ENCODE data around the gene GIGYF2.

The GIGYF2 gene

DNA sequence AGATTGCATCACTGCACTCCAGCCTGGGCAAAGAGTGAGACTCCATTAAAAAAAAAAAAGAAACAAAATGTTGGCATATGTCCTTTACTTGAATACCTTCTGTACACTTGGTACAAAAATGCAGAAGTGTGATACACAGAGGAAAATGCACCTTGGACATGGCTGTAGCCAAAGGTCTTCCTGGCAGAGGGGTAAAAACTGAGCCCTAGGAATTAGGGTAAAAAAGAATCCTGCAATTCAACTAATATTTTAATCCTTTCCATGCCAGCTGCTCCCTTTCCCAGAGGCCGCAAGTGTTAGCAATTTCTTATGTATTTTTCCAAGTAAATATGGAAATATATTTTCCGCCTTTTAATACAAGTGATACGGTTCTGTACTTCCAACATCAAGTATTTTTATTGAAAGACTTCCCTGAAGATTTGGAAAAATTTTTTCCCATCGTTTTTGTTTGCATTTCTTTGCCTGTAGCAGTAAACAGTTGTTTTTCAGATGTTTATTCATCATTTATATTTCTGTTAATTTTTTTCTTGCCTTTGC lies 53.1 kb downstream of the GIGYF2 start:
- DNase-seq = no peak

DNA sequence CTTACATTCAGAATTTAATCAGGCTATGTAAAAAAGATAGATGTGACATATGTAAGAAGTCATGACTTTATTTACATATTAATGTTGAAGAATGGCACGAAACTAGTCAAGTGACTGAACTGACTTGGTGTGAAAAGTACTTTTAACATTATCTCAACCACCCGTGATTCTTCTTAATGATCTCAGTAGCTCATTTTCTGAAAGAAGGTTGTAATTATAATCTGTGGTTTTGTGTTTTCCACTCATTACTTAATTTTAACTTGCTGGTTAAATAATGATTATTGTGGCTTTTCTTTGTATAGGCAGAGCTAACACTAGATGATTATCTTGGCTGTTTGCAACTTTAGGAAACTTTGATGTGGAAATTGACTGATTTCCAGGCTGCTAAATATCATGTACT lies 60.8 kb downstream of the GIGYF2 start:
- DNase-seq = no peak

DNA sequence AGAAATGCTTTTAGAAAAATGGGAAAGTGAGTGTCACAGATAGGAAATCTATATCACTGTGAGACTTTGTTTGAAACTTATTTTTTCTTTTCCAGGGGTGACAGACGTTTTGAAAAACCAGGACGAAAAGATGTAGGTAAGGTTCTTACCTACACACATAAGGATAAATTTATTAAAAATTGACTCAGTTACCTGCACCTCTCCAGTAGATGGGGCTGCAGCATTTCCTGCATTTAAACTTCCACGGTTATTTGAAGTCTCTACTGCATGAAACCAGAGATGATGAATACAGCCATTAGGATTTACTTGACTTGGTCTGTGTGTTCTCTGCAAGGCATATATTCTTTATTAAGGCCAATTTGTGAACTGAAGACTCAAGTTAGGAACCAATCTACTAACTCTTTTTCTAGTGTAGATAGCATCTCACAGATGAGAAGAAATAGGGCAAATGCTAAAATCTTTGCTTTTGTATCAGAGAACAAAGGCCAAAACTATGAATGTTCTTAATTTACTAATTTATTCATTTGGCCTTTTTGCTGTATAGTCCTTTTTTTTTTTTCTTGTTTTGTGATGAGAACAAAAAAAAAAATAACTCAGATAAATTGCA lies 64.3 kb downstream of the GIGYF2 start:
- no peak for DNase-seq

DNA sequence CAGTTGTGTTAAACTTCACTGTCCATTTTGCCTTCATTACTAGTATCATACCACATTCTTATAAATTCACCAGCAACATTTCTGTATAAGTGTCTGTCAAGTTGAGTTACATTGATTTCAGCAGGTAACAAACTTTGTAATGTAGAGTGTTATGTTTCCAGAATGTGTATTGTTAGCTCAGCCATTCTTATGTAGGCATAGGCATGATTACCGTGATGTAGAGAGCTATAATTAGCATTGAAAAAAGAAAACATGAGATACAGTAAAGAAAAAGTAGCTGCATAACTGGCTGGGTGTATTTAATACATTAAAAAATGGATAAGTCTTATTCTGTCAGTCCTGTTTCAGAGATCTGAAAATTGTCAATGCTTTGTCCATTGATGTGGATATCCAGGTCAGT lies 70.7 kb downstream of the GIGYF2 start:
- no peak for DNase-seq

DNA sequence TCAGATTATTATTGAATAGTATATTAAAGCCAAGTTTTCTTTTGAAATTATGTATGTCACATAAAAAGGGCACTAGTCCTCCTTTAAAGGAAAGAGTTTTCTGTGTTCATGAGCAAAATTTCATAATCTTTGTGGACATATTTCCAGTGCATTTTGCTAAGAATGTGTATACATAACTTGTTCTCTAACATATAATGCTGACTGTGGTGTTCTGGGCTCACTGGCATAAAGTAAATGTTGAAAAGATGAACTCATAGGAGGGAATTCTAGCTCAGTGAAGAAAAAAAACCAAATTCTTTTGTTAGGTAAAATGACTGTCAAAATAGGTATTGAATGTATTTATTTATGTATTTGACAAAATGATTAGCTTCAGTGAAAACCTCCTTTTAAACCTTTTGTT lies 73.1 kb downstream of the GIGYF2 start:
- no peak for DNase-seq

DNA sequence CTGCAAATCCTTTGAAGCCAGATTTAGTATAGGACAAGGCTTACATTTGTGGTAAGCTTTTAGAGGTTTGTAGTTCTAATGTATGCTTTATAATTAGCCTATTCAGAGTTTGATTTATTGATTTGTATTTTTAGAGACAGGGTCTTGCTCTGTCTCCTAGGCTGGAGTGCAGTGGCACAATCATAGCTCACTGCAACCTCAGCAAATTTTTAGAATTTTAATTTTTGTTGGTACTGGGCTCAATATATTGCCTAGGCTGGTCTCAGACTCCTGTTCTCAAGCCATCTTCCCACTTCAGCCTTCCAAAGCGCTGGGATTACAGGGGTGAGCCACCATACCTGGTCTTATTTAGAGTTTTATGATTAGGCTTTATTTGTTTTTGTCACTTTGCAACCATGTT lies 74.7 kb downstream of the GIGYF2 start:
- DNase-seq = no peak

DNA sequence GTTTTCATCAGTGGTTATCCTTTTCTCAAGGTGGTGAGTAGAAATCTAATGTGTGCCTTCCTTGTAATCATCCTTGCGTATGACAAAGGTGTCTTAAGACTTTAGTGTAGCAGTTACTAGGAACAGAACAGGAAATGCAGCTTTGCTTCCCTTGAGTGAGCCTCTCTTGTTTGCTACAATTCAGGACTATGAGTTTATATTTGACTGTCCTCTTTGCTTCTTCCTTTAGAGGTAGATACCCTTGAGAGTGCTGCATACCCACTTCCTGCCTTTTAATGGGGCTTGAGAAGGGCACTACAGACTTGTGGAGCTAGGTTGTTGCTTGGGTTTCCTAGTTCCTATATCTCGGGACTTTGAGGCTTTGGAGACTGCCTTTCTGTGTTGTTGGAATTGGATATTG lies 75.4 kb downstream of the GIGYF2 start:
- no peak for DNase-seq

DNA sequence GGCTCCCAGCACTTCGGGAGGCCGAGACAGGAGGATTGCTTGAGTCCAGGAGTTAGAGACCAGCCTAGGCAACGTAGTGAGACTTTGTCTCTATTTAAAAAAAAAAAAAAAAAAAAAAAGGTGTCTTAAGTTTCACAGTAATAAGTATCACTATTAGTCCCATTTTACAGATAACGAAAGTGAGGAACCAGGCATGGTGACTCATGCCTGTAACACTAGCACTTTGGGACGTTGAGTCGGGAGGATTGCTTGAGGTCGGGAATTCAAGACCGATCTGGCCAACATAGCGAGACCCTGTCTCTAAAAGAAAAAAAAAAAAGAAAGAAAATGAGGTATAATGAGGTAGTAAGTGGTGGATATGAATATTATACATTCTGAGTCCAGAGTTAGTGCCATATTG lies 76.7 kb downstream of the GIGYF2 start:
- no peak for DNase-seq

DNA sequence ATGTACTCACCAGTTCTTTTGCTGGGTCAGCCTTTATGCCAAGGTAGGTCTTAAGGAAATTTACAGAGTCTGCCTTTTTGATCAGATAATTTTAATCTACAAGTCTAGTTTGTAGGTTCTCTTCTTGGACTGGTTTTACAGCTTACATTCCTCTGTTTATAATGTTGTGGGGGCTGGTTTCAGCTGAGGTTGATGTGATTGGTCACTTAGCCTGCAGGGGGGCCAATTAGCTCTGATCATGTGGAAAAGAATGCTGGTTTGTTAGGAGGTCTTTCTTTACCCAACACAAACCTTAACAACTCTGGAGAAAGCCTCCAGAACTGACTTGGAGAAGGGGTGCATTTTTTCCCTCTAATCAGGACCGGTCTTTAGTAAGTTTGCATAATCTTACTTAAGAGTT lies 79.3 kb downstream of the GIGYF2 start, which contains the start of gene KCNJ13:
Gene KCNJ13 (minus strand): TSS at position 131 of the 400 bp plus-strand sequence. CDS start 5,203 bp downstream, outside the sequence.
- no peak for DNase-seq

DNA sequence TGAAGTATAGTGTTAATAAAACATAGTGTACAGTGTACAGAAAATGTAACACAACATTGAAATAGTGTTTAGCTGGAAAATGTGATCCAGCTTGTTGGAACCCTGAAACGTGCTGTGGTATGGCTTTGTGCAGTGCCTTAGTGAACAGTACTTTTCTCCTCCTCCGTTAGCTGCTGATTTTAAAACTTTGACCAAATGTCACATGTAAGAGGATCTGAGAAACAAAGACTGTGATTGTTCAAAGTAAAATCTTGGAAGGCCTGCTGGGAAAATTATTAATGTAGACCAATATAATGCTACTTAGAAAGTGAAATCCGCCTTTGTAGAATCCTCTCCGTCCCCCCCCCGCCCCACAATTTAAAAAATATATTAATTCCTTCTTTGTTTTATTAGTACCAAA lies 80.1 kb downstream of the GIGYF2 start:
- DNase-seq = no peak

DNA sequence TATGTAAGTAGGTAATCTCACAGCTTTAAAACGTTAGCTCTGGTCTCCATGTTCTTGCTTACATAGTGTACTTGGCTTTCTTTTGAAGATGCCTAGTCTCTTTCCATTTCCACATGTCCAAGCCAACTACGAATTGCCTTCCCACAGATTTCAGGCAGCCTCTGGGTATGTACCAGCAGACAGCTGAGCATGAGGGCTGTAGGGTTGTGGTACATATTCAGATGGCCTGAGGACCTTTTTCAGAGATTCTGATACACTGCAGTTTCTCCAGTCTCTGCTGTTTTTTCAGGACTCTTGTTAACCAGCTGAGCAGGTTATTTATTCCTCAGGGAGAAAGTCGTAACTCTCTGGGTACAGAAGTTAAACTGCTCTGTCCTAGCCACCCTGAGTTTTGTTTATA lies 82.3 kb downstream of the GIGYF2 start:
- DNase-seq = no peak

DNA sequence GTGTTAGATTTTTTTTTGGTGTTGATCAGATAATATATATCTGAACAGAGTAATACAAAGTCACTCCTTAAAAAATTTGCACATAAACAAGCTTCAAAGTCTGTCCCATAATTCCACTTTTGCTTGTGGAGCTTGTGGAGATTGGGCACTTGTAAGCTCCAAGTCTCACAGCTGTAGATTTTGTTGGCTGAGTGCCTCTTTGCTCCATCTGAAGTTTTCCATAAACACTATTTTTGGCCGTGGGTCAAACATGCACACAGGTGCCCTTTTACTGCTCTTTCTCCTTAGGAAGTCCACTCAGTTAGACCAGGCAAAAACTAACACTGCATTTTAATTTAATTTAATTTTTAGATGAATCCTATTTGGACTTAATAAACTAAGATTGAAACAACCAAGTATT lies 82.8 kb downstream of the GIGYF2 start:
- DNase-seq = no peak

DNA sequence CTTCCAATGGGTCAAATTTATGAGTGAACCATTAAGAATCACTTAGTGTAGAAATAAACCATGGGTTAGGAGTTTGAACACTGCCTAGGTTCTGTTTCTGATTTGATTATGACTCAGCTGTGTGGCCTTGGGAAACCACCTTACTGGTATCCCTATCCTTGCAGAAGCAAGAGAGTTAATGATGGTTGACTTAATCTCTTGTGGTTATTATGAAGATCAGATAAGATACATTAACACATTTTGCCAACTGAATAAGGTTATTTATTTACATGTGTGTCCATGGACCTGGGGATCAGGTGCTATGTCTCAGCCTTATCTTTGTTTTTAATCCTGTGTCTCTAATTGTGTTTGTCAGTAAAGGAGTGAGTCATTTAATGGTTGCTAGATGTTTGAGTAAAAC lies 84.6 kb downstream of the GIGYF2 start:
- no peak for DNase-seq

DNA sequence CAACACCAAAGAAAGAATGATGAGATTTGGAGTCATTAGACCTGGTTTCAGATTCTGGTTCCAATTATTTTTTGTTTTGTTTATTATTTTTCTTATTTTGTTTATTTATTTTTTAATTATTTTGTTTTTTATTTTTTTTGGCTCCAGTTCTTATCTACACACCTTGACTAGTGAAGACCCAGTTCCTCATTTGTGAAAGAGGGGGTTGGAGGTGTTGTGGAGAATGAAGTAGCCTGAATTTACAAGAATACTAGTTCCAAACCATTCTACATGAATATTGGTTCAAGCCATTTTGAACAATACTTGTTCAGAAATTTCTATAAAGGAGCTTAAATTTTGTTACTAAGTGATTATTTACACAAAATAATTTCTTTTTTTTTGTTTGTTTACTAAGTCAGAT lies 86.1 kb downstream of the GIGYF2 start:
- no peak for DNase-seq

DNA sequence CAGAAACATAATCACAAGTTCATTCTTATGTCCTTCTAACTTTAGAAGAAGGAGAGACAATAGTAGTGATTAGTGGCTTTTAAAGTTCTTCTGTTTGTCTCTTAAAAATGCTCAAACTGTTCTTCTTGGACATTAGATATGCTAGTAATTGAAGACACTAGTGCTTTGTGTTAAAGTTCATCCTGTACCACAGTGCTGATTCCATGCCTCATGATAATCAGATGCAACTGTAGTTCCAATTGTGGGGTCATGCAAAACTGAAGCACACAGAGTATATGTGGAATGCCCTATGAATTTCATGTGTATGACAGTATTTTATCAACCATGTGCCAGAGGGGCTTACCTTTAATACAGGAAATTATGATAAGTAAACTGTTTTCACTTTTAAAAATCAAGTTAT lies 90.7 kb downstream of the GIGYF2 start:
- DNase-seq = no peak

DNA sequence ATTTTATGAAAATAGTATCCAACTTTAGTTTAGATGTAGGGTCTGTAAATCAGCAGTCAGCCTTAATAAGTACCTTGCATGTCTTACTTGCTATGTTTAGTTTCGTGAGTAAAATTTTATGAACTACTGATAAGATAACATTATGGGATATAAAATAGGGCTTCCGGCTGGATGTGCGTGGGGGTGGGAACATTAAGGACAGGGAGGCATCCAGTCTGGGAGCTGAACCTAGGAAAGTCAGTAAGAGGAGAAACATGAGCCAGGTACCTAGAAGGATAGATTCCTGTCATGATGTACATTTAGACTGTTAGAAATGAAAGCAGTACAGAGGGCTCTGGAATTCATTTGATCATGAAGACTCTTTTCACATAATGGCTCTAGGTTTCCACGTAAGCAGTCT lies 92.0 kb downstream of the GIGYF2 start:
- no peak for DNase-seq

DNA sequence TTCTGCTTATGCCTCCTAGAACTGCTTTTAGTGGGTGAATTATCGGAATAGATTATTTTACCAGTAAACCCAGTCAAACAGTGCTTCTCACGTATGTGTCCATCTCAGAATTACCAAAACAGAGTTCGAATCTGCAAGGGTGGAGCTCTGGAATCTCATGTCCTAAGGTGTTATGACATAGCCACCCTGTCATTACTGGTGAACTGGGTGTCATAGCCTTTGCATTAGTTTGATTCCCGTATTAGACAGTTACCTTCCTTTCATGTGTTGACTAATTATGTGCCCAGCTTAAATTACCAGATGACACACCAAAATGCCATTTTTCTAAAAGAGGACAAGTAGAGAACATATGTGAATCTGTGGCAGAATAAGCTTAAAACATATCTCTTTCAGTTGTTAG lies 94.4 kb downstream of the GIGYF2 start:
- no peak for DNase-seq

DNA sequence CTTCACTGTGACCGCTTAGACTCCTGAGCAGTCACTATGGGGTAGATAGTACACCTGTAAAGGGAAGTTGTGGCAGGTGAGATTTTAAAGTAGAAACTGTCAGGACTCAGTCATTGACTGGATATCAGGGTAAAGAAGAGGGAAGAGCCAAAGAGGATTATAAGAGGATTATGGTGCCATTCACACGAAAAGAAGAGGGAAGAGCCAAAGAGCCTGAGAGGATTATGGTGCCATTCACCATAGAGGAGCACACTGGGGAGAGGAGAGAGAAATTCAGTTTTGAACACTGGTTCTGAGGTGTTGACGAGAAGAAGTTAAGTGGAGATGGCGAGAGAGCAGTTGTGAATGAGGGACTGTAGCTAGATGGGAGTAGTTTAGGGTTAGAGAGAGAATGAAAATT lies 96.1 kb downstream of the GIGYF2 start:
- no peak for DNase-seq

DNA sequence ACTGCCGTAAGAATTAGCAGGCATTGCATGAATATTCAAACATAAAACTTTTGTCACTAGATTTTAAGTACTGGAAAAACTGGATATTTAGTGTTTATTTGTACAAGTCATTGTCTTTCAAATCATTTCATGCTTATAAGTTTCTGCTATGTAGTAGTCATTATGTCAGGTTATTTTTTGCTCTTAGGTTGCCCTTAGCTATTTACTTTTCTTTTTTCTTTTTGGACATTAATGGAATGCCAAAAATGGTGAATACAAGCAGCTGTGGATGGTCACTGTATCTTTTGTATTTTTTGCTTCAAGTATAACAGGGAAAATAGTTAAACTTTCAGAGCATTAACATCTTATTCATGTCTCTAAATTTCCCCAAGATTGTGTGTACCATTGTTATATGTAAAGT lies 97.8 kb downstream of the GIGYF2 start:
- DNase-seq = no peak

DNA sequence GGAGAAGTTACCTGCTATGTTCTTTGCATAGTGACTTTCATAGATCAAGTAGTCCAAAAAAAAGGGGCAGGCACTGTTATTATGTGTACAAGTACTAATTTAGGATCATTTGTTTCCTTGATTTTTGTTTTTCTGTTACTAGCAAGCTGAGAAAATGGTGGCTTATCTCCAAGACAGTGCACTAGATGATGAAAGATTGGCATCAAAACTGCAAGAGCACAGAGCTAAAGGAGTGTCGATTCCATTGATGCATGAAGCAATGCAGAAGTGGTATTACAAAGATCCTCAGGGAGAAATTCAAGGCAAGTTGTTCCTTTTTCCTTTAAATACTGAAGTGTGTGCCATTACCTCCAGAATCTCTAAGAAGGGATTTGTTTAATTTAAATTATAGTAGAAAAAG lies 98.8 kb downstream of the GIGYF2 start:
- DNase-seq = no peak

DNA sequence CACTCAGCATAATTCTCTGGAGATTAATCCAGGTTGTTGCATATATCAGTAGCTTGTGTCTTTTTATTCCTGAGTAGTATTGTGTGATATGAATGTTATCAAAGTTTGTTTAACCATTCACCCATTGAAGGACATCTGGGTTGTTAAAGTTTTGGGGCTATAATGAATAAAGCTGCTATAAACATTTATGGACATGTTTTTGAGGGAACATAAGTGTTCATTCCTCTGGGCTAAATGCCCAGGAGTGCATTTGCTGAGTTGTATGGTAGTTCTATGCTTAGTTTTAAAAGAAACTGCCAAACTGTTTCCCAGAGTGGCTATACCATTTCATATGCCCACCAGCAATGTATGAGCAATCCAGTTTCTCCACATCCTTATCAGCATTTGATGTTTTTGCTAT lies 101.1 kb downstream of the GIGYF2 start:
- DNase-seq = no peak

DNA sequence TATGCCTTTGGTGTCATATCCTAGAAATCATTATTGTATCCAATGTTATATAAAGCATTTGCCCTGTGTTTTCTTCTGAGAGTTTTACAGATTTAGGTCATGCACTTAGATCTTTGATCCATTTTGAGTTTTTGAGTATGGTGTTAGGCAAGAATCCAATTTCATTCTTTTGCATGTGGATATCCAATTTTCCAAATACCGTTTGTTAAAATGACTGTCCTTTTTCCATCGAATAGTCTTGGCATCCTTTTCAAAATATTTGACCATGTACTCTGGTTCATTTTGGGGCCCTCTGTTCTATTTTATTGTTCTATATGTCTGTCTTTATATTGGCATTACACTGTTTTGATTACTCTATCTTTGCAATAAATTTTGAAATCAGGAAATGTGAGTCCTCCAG lies 103.0 kb downstream of the GIGYF2 start:
- DNase-seq = no peak

DNA sequence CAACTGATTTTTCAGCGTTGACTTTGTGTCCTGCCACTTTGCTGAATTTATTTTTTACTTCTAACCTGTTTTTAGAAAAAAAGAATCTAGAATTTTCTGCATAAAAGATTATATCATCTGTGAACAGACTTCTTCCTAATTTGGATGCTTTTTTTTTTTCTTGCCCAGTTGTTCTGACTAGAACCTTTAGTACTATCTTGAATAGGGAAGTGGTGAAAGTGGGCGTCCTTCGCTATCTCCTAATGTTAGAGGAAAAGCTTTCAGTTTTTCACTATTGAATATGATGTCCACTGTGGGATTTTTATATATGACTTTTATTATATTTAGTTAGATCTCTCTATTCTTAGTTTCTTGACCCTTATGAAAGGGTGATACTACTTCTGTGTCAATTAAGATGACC lies 105.0 kb downstream of the GIGYF2 start:
- no peak for DNase-seq

DNA sequence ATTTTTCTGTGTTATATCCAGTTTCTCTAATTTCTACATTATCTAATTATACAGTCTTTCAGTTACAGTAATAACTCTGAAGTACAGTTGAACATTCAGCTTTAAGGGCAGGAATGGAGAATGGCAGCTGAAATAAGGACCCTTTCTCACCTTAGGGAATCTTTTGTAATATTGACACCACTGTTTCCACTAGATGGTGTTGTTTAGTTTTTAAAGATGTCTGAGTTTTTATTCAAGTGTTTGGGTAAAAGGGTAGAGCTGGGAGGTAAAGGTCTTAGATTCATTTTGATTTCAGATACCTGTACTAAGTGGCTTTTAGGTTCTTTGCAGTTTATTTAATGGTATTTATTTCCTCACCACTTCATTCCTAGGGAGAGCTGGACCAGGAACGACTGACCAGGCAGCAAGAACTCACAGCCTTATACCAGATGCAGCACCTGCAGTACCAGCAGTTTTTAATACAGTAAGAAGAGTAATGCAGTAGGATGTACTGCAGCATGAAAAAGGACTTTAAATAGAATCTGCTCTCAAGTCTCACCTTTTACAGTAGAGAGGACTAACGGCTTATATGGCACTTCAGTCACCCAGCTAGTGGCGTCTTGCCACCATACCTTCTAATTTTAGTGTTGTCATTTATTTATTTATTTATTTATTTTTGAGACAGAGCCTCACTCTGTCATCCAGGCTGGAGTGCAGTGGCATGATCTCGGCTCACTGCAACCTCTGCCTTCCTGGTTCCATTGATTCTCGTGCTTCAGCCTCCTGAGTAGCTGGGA lies 112.4 kb downstream of the GIGYF2 start:
- DNase-seq = no peak
